CD8-positive, alpha-beta memory T cell (primary cell): ENCODE results near the gene FAM219A. TPM values are rescaled to one million over a fixed set of nuclear protein-coding genes. Genes with fewer than 3 reads are reported as not detected.

Experiments used
- CTCF ChIA-PET: fragments of 350-600 bp; sonication (Branson Sonifier 250); formaldehyde crosslinking; loops from one replicate; lab custom pipeline; 2021; ENCODE audit warnings: antibody characterized with exemption; lab: Charles Lee
- POLR2A ChIA-PET: fragments of 350-600 bp; sonication (Branson Sonifier 250); formaldehyde crosslinking; loops from one replicate; lab custom pipeline; 2021; ENCODE audit warnings: antibody characterized with exemption; lab: Charles Lee
- DNase-seq, 5 donors: peaks; one replicate each; pipeline versions ENCODE4 v3.0.0 to v3.0.0-alpha.2; 2020 to 2022; ENCODE audit warnings: mixed read lengths in 1 of 5
- H3K27ac ChIP-seq: one replicate; pipeline ENCODE4 v1.7.0; 2013; ENCODE audit warnings: low read depth, mild to moderate bottlenecking, low read length, moderate library complexity
- H3K27me3 ChIP-seq: 2 replicates; pipeline ENCODE4 v1.7.0; 2013; ENCODE audit warnings: low read length, mild to moderate bottlenecking; ENCODE audit not compliant: insufficient read depth, poor library complexity, severe bottlenecking
- H3K36me3 ChIP-seq: 2 replicates; pipeline ENCODE4 v1.7.0; 2013; ENCODE audit warnings: mild to moderate bottlenecking, low read length, moderate library complexity; ENCODE audit not compliant: insufficient read depth
- H3K4me1 ChIP-seq: 2 replicates; pipeline ENCODE4 v1.7.0; 2013; ENCODE audit warnings: mild to moderate bottlenecking, low read length, moderate library complexity; ENCODE audit not compliant: insufficient read depth
- H3K4me3 ChIP-seq: 2 replicates; pipeline ENCODE4 v1.7.0; 2013; ENCODE audit warnings: mild to moderate bottlenecking, low read length
- H3K9me3 ChIP-seq: 2 replicates; pipeline ENCODE4 v1.7.0; 2013; ENCODE audit warnings: mild to moderate bottlenecking, low read length
- H3K27ac Mint-ChIP-seq, 8 donors: one replicate each; pipeline ENCODE4 v1.8.0; 2020 to 2021; ENCODE audit warnings: mixed read lengths in 8 of 8, mild to moderate bottlenecking in 6 of 8, inconsistent platforms in 3 of 8, moderate library complexity in 3 of 8
- H3K27me3 Mint-ChIP-seq, 2 donors: one replicate each; pipeline ENCODE4 v1.8.0; 2020 to 2021; ENCODE audit warnings: mixed read lengths in 2 of 2, mild to moderate bottlenecking in 1 of 2, moderate library complexity in 1 of 2
- H3K36me3 Mint-ChIP-seq, 3 donors: one replicate each; pipeline ENCODE4 v1.8.0; 2020 to 2021; ENCODE audit warnings: mixed read lengths in 3 of 3, inconsistent platforms in 1 of 3, mild to moderate bottlenecking in 1 of 3
- H3K4me1 Mint-ChIP-seq, 3 donors: one replicate each; pipeline ENCODE4 v1.8.0; 2020 to 2021; ENCODE audit warnings: mixed read lengths in 3 of 3, inconsistent platforms in 1 of 3, mild to moderate bottlenecking in 1 of 3
- H3K4me3 Mint-ChIP-seq, 7 donors: one replicate each; pipeline ENCODE4 v1.8.0; 2020 to 2021; ENCODE audit warnings: mixed read lengths in 7 of 7, mild to moderate bottlenecking in 6 of 7, moderate library complexity in 4 of 7, inconsistent platforms in 2 of 7
- H3K9me3 Mint-ChIP-seq, 5 donors: one replicate each; pipeline ENCODE4 v1.8.0; 2020 to 2022; ENCODE audit warnings: mixed read lengths in 5 of 5, mild to moderate bottlenecking in 3 of 5, moderate library complexity in 2 of 5, inconsistent platforms in 1 of 5
- polyA plus RNA-seq: library from polyadenylated mRNA; unstranded; fragments of 300-500 nt; fragmentation: Illumina TruSeq; gene quantifications from one replicate; pipeline ENCODE4 v1.2.3, GENCODE V29; 2021
- total RNA-seq, 2 experiments: library from RNA; stranded (reverse); gene quantifications; one replicate each; pipeline ENCODE4 v1.2.3, GENCODE V29; 2021

Gene FAM219A
- total and polyA plus RNA-seq, 3 experiments from 2014 or later, result 1.7 to 10.5 (median 9.4) TPM

DNA sequence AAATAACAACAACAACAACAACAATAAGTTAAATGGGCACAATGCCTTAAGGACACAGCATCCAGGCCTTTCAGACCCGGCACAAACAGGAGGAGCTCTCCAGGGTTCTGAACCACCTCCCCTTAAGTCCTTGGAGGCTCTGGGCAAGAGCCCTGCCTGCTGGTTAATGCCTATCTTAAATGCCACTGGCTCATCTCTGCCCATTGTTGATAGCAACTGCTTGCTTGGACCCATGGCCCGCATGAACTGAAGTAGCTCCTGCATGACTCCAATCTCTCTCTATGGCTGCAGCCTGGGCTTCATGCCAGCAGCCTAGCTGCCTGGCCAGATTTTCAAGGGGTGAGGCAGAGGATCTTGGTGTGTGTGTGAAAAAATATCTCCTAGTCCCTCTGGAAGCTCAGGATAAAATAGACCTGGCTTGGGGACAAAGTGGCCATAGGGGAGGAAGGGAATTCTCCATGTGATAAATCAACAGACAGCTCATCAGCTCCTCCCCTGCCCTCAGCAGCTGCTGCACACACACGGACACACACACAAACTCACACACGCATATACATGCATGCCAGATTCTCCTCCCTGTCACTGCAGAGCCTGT is 27.4 kb downstream of the FAM219A start:
- Mint-ChIP-seq H3K36me3 (peaks cover 0 to 4% (median 0%) of the 10 kb centered on the region in 3 donors), H3K4me3 (no peak overlapping the region), H3K27ac (no peak overlapping the region), H3K27me3 (no peaks in the 10 kb centered on the region), H3K4me1 (no peaks in the 10 kb centered on the region), H3K9me3 (no peaks in the 10 kb centered on the region)
- Histone ChIP-seq H3K4me3 (no peak overlapping the region), H3K36me3 (no peaks in the 10 kb centered on the region), H3K27ac (no peak overlapping the region), H3K9me3 (no peaks in the 10 kb centered on the region), H3K27me3 (no peaks in the 10 kb centered on the region), H3K4me1 (no peaks in the 10 kb centered on the region)
- ChIA-PET POLR2A (interaction anchor here (0.7 kb wide), 1 partner anchor 182 kb away, joined by 3 read pairs; no protein-coding TSS in a partner anchor), CTCF (interaction anchor here (1.0 to 1.9 kb wide), 2 partner anchors 10 to 161 kb away, joined by 3 to 7 read pairs; no protein-coding TSS in a partner anchor)
- DNase-seq, result no peak

DNA sequence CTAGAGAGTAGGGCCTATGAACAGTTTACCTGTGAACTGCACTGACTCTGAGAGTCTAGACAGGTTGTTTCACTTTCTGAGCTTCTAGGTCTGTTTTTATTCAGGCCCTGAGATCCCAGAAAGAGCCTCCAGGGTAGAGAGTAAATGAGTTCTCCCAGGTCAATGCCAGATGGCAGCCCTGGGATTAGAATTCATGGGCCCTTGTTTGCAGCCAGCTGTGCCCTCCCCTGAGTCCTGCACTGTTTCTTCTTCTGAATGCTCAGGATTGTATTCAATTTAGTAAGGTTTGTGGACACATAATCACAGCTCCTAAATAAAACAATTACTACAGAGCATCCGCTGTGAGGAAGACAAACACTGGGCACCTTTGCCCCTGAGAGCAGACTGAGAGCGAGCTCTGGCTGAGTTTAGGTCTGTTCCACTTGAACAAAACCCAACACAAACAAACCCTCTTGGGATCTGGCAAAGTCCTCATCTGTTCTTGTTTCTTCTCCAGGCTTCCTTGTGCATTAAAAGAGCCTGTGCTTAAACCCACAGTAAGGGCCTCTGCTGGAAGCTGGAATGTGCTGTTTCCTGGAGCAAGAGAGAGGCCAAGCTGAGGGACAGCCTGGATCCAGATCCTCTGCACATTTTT is 29.9 kb downstream of the FAM219A start:
- no peaks in the 10 kb centered on the region for H3K27me3 ChIP-seq
- Mint-ChIP-seq H3K4me1 (no peaks in the 10 kb centered on the region), H3K9me3 (no peaks in the 10 kb centered on the region), H3K36me3 (peaks cover 0 to 4% (median 0%) of the 10 kb centered on the region in 3 donors), H3K4me3 (no peak overlapping the region), H3K27me3 (no peaks in the 10 kb centered on the region), H3K27ac (no peak overlapping the region)
- H3K4me1 ChIP-seq, result no peaks in the 10 kb centered on the region
- no peak overlapping the region for H3K4me3 ChIP-seq
- no peak for DNase-seq
- H3K27ac ChIP-seq, result no peak overlapping the region
- ChIA-PET CTCF (interaction anchor here (1.3 kb wide), 1 partner anchor 9 kb away, joined by 4 read pairs; no protein-coding TSS in a partner anchor), POLR2A (no interaction called here)
- H3K9me3 ChIP-seq, result no peaks in the 10 kb centered on the region
- H3K36me3 ChIP-seq, result no peaks in the 10 kb centered on the region

DNA sequence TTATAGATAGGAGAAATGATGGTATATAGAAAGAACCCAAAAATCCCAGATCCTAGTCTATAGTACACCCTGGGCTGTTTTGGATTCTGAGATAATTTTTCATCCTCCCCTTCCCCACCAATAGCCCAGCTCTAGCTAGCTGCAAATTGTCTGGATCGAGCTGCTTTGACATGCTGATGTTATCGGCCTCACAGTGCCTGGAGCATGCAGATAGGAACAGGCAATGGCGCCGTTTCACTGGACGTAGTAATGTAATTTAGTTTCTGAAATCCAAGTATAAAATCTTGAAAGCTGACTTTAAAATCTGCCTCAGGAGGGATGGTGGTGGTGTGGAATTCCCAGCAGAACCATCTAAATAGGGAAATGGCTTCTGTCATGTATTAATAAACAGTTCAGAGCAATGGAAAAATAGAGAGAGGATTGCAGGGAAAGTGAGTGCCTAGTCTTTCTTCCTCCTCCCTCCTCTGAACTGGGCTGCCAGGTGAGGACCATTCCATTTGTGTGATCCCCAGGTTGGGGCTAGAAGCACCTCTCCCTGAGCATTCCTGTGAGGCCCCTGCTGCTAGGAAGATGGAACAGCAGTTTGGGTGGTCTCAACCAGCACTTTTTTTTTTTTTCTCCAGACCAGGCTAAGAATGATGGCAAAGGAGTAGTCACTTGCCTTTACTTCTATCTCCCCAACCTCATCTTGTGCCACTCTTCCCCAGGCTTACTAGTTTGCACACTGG is 31.9 kb downstream of the FAM219A start:
- no peak overlapping the region for H3K4me3 Mint-ChIP-seq
- H3K4me3 ChIP-seq, result no peak overlapping the region
- no peaks in the 10 kb centered on the region for H3K27me3 ChIP-seq
- H3K27ac ChIP-seq, result no peak overlapping the region
- peaks cover 0 to 4% (median 0%) of the 10 kb centered on the region in 3 donors for H3K36me3 Mint-ChIP-seq
- no peaks in the 10 kb centered on the region for H3K27me3 Mint-ChIP-seq
- H3K9me3 ChIP-seq, result no peaks in the 10 kb centered on the region
- POLR2A ChIA-PET, result no interaction called here
- H3K36me3 ChIP-seq, result no peaks in the 10 kb centered on the region
- no peak for DNase-seq
- CTCF ChIA-PET, result interaction anchor here (1.0 to 1.1 kb wide), 2 partner anchors 10 to 23 kb away, joined by 3 to 4 read pairs; no protein-coding TSS in a partner anchor
- H3K4me1 Mint-ChIP-seq, result no peaks in the 10 kb centered on the region
- no peaks in the 10 kb centered on the region for H3K4me1 ChIP-seq
- no peak overlapping the region for H3K27ac Mint-ChIP-seq
- no peaks in the 10 kb centered on the region for H3K9me3 Mint-ChIP-seq

DNA sequence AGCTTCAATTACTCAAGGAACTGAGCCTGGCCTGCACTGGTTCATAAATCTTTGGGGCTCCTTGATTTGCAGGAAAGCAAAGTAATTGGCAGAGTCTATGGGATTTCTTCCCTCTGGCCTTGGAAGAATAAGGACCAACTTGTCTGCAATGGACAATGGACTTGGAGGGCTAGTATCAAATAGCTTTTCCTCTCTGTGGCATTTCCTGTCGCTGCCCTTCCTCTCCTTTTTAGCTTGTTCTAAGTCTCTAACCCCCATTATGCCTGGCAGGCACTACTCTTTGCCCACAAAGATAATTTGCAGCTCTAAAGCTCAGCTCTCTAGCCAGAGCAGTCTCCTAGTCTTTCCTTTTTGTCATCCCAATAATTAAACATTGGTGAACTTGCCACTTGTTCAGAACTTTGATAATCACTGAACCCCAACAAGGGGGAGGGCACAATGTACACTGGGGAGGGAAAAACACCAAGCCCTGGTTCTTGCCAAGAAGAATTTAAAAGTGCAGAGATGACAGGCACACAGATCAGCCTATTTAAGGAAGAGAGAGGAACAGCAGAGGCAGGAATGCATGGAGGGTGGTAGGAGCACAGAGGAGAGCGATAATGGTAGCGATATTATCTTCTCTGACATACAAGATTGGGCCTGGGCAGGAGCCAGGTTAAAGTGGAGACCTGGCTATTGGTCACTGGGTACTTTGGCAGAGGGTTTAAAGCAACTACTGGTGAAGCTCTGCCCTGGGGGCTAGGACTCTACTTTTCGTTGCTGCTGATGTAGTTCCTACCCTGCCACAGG is 38.5 kb downstream of the FAM219A start:
- no peaks in the 10 kb centered on the region for H3K9me3 ChIP-seq
- CTCF ChIA-PET, result interaction anchor here (1.4 kb wide), 1 partner anchor 16 kb away, joined by 3 read pairs; no protein-coding TSS in a partner anchor
- no peak overlapping the region for H3K27ac ChIP-seq
- no peak overlapping the region for H3K4me3 ChIP-seq
- Mint-ChIP-seq H3K27me3 (no peaks in the 10 kb centered on the region), H3K9me3 (no peaks in the 10 kb centered on the region), H3K4me3 (no peak overlapping the region), H3K4me1 (no peaks in the 10 kb centered on the region), H3K27ac (peak overlapping the region in 2 of 8 donors; percentile 12 to 54), H3K36me3 (peaks cover 0 to 3% (median 0%) of the 10 kb centered on the region in 3 donors)
- H3K27me3 ChIP-seq, result no peaks in the 10 kb centered on the region
- DNase-seq, result no peak
- no peaks in the 10 kb centered on the region for H3K4me1 ChIP-seq
- no peaks in the 10 kb centered on the region for H3K36me3 ChIP-seq
- POLR2A ChIA-PET, result no interaction called here

DNA sequence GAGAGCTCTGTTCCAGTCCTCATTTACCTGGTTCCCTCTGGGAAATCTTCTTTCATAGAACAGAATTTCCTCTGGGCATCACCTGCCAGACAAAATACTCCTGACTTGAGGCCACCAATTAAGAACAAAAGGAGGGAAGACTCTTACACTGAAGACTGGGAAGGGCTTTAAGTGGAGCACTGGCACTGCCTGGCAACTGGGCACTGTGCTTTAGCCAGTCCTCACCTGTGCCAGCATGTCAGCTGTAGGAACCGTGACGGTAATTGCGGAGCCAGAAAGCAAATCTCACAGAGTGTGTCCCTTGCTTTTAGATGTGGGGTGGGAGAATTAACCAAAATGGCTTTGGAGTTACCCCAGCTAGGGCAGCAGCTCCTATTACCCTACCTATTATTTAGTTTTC is 40.6 kb downstream of the FAM219A start:
- Mint-ChIP-seq H3K9me3 (no peaks in the 10 kb centered on the region), H3K4me1 (no peaks in the 10 kb centered on the region), H3K36me3 (peaks cover 0 to 3% (median 0%) of the 10 kb centered on the region in 3 donors), H3K4me3 (no peak overlapping the region), H3K27me3 (no peaks in the 10 kb centered on the region), H3K27ac (no peak overlapping the region)
- POLR2A ChIA-PET, result interaction anchor here (0.7 kb wide), 1 partner anchor 8 kb away, joined by 6 read pairs; no protein-coding TSS in a partner anchor
- CTCF ChIA-PET, result interaction anchor here (3.8 kb wide), 1 partner anchor 14 kb away, joined by 20 read pairs; no protein-coding TSS in a partner anchor
- H3K4me3 ChIP-seq, result no peak overlapping the region
- no peaks in the 10 kb centered on the region for H3K27me3 ChIP-seq
- no peaks in the 10 kb centered on the region for H3K9me3 ChIP-seq
- H3K36me3 ChIP-seq, result no peaks in the 10 kb centered on the region
- no peak overlapping the region for H3K27ac ChIP-seq
- H3K4me1 ChIP-seq, result no peaks in the 10 kb centered on the region
- no peak for DNase-seq

DNA sequence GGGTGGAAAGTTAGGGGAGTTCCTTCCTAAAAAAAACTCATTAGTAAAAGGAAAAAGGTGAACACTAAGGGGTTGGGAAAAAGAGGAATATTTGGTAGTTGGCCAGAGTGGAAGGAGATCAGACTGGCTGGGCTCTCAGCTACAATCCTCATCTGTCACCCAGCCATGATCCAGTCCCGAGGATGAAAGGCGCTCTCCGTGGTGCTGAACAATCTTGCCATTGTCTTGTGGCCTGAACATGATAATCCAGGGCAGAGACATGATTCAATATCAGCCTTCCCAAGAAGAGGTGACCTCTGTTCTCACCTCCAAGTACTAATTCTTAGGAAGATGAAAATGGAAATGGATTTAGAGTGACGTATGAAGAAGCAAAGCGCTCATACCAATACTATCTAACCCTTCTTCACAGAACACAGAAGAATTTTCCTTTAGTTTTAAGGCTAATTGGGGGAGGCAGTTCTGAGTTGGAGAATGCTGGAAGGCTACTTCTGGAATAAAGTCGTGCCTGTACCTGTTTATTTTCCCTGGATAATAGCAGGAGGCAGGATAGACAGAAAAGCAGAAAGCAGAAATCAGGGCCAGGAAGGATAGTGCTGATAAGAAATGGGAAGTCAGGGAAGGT is 45.0 kb downstream of the FAM219A start:
- Histone ChIP-seq H3K27ac (no peak overlapping the region), H3K4me3 (no peak overlapping the region), H3K27me3 (no peaks in the 10 kb centered on the region), H3K4me1 (no peaks in the 10 kb centered on the region), H3K36me3 (no peaks in the 10 kb centered on the region), H3K9me3 (no peaks in the 10 kb centered on the region)
- Mint-ChIP-seq H3K36me3 (peaks cover 0 to 3% (median 0%) of the 10 kb centered on the region in 3 donors), H3K27ac (no peak overlapping the region), H3K4me1 (no peaks in the 10 kb centered on the region), H3K4me3 (no peak overlapping the region), H3K27me3 (no peaks in the 10 kb centered on the region), H3K9me3 (no peaks in the 10 kb centered on the region)
- DNase-seq, result no peak
- ChIA-PET POLR2A (no interaction called here), CTCF (interaction anchor here (1.1 to 3.0 kb wide), 2 partner anchors 9 to 190 kb away, joined by 5 to 13 read pairs; no protein-coding TSS in a partner anchor)

DNA sequence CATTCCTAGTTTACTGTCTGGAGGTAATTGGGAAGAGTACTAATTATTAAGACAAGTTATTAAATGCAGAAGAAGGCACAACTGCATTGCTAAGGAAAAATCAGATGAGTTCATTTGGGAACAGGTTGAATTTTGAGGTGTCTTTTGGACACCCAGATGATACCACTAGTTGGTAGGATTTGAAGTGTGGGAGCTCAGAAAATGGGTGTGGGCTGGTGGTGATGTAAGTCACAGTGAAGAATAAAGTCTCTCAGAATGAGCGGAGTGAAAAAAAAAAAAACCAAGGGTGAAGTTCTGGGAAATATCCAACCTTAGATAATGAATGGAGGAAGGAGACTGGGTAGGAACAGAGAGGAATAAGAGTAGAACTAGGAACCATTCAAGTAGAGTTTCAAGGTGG is 46.0 kb downstream of the FAM219A start:
- H3K4me3 ChIP-seq, result no peak overlapping the region
- H3K9me3 Mint-ChIP-seq, result no peaks in the 10 kb centered on the region
- no peak overlapping the region for H3K27ac ChIP-seq
- ChIA-PET CTCF (interaction anchor here (1.1 to 3.0 kb wide), 2 partner anchors 8 to 191 kb away, joined by 5 to 13 read pairs; no protein-coding TSS in a partner anchor), POLR2A (no interaction called here)
- no peak for DNase-seq
- H3K36me3 Mint-ChIP-seq, result no peaks in the 10 kb centered on the region
- no peaks in the 10 kb centered on the region for H3K27me3 ChIP-seq
- H3K4me1 ChIP-seq, result no peaks in the 10 kb centered on the region
- no peak overlapping the region for H3K27ac Mint-ChIP-seq
- H3K27me3 Mint-ChIP-seq, result no peaks in the 10 kb centered on the region
- no peaks in the 10 kb centered on the region for H3K36me3 ChIP-seq
- H3K4me1 Mint-ChIP-seq, result no peaks in the 10 kb centered on the region
- no peak overlapping the region for H3K4me3 Mint-ChIP-seq
- H3K9me3 ChIP-seq, result no peaks in the 10 kb centered on the region
